Panc1 (cell line): ENCODE results near the gene VMAC. TPM values are rescaled to one million over a fixed set of nuclear protein-coding genes. Genes with fewer than 3 reads are reported as not detected.

ENCODE experiments used
- ATAC-seq: fragments of 200-7000 bp; cut with Tn5 transposase; 2 replicates; pipeline ENCODE4 v1.9.1; 2020; ENCODE audit warnings: mild to moderate bottlenecking, moderate library complexity
- BruUV-seq: library from RNA; stranded (reverse); fragments of 400-500 nt; replicated peaks from 2 replicates; lab custom pipeline; 2021; lab: Mats Ljungman, UMichigan
- CTCF ChIA-PET: fragments of 300-600 bp; sonication (Branson Sonifier 250); formaldehyde crosslinking; loops from one replicate; lab custom pipeline; 2022; ENCODE audit warnings: antibody characterized with exemption; lab: Charles Lee
- POLR2A ChIA-PET: fragments of 300-600 bp; sonication (Branson Sonifier 250); formaldehyde crosslinking; loops from one replicate; lab custom pipeline; 2022; ENCODE audit warnings: antibody characterized with exemption; lab: Charles Lee
- DNase-seq: peaks from one replicate; pipeline ENCODE4 v3.0.0-alpha.2; 2010; ENCODE audit warnings: low read depth, low spot score
- H3K27ac ChIP-seq: 2 replicates; pipeline ENCODE4 v1.5.1; 2011; ENCODE audit warnings: mild to moderate bottlenecking, low read length, inconsistent platforms
- H3K27me3 ChIP-seq: fragments of 200-500 bp; sonication (Bioruptor generic); 2 replicates; pipeline ENCODE4 v1.6.0; 2014; ENCODE audit warnings: low read length, inconsistent platforms; ENCODE audit not compliant: control insufficient read depth, insufficient read depth
- H3K36me3 ChIP-seq: fragments of 200-500 bp; sonication (Bioruptor generic); 2 replicates; pipeline ENCODE4 v1.5.1; 2014; ENCODE audit warnings: inconsistent platforms, mild to moderate bottlenecking, low read length, moderate library complexity; ENCODE audit not compliant: control insufficient read depth, insufficient read depth
- H3K4me1 ChIP-seq: 2 replicates; pipeline ENCODE4 v1.5.1; 2011; ENCODE audit warnings: inconsistent platforms, mild to moderate bottlenecking, low read length, moderate library complexity; ENCODE audit not compliant: control insufficient read depth, insufficient read depth
- H3K4me3 ChIP-seq, 2 experiments: 2 replicates each; pipeline ENCODE4 v1.5.1; 2011 to 2012; ENCODE audit warnings: low read depth in 2 of 2, low read length in 2 of 2, mild to moderate bottlenecking in 2 of 2, inconsistent platforms in 1 of 2, moderate library complexity in 1 of 2
- H3K9me3 ChIP-seq: fragments of 200-500 bp; sonication (Bioruptor generic); 2 replicates; pipeline ENCODE4 v1.5.1; 2014; ENCODE audit warnings: low read depth, mild to moderate bottlenecking, inconsistent platforms, low read length, moderate library complexity; ENCODE audit not compliant: control insufficient read depth, insufficient read depth
- POLR2AphosphoS5 ChIP-seq: IDR thresholded peaks from 2 replicates; pipeline ENCODE4 v1.6.1; 2012; ENCODE audit warnings: mild to moderate bottlenecking, low read depth, low read length, moderate library complexity
- REST ChIP-seq, 2 experiments: IDR thresholded peaks; 2 replicates each; pipeline ENCODE4 v1.6.1; 2011 to 2012; ENCODE audit warnings: low read depth in 2 of 2, control low read depth in 1 of 2, low read length in 1 of 2, mild to moderate bottlenecking in 1 of 2, moderate library complexity in 1 of 2; ENCODE audit not compliant: insufficient read depth in 1 of 2
- SIN3A ChIP-seq: IDR thresholded peaks from 2 replicates; pipeline ENCODE4 v1.6.1; 2012; ENCODE audit warnings: low read depth, mild to moderate bottlenecking, low read length, moderate library complexity, borderline replicate concordance; ENCODE audit not compliant: insufficient read depth
- TCF7L2 ChIP-seq: IDR thresholded peaks from 2 replicates; pipeline ENCODE4 v1.6.1; 2011; ENCODE audit warnings: mild to moderate bottlenecking, low read depth, low read length, inconsistent platforms
- in situ Hi-C: cut with HindIII; loops from 2 replicates; pipeline ENCODE4 v1.10.0; 2016; ENCODE audit warnings: low sequenced_read_pairs, low pct_unique_long_range_greater_than_20kb
- intact Hi-C: fragments of 100-400 bp; cut with micrococcal nuclease; formaldehyde crosslinking; loops from one replicate; pipeline ENCODE4 v1.10.0; 2022; ENCODE audit not compliant: unreplicated experiment
- total RNA-seq: library from RNA; stranded (reverse); gene quantifications from one replicate; pipeline ENCODE4 v1.2.1, GENCODE V29; 2021; ENCODE audit not compliant: unreplicated experiment
- TF ChIP-seq, protein P1 (sequence below): fragments of 450-650 bp; IDR thresholded peaks from 2 replicates; pipeline ENCODE4 v1.5.1; 2017; ENCODE audit warnings: mild to moderate bottlenecking

The VMAC gene
- total RNA-seq, 1 experiment from 2014 or later, result 5.2 TPM

- no peak for TF ChIP-seq SIN3A
- TF ChIP-seq REST (IDR thresholded peaks at IDR 0.05; ENCODE audit: insufficient read depth in 1 of 2, low read depth in 2 of 2, low read length in 1 of 2), result no peak
- TF ChIP-seq TCF7L2, result no peak
- TF ChIP-seq, protein P1, sequence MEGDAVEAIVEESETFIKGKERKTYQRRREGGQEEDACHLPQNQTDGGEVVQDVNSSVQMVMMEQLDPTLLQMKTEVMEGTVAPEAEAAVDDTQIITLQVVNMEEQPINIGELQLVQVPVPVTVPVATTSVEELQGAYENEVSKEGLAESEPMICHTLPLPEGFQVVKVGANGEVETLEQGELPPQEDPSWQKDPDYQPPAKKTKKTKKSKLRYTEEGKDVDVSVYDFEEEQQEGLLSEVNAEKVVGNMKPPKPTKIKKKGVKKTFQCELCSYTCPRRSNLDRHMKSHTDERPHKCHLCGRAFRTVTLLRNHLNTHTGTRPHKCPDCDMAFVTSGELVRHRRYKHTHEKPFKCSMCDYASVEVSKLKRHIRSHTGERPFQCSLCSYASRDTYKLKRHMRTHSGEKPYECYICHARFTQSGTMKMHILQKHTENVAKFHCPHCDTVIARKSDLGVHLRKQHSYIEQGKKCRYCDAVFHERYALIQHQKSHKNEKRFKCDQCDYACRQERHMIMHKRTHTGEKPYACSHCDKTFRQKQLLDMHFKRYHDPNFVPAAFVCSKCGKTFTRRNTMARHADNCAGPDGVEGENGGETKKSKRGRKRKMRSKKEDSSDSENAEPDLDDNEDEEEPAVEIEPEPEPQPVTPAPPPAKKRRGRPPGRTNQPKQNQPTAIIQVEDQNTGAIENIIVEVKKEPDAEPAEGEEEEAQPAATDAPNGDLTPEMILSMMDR, result no peak
- no peak for TF ChIP-seq POLR2AphosphoS5
- no TSS peak for BruUV-seq
- no peaks in the 10 kb centered on the region; the same call in 1 of the 2 replicates for H3K36me3 ChIP-seq
- H3K4me1 ChIP-seq, result no peaks in the 10 kb centered on the region; the same call in 1 of the 2 replicates
- H3K27ac ChIP-seq, result no peak overlapping the region
- ChIA-PET POLR2A (no interaction called here), CTCF (no interaction called here)
- intact Hi-C loops, result no loop called here
- no peaks in the 10 kb centered on the region for H3K27me3 ChIP-seq
- in situ Hi-C loops, result no loop called here
- H3K9me3 ChIP-seq, result no peaks in the 10 kb centered on the region
- no peak for ATAC-seq
- DNase-seq, result no peak
- H3K4me3 ChIP-seq, result no peak overlapping the region
These were observed 28.9 kb downstream of the VMAC start for GRCh38 chr19:5933391-5934068.

DNA sequence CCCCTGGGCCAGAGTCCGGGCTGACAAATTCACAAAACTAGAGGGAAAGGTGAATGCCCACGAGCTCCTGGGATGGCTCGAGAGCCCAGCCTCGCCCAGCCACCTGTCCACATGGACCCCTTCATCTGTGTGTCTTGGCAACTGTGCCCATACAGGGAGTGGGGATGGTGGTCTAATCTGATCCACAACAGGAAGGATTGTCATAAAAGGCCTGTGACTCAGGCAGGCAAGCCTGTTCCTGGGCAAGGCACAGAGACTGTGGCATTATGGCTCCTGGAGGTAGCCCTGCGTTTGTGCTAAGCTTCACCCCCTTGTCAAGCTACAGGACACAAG, 29.4 kb downstream of the VMAC start:
- ATAC-seq, result no peak
- in situ Hi-C loops, result no loop called here
- Histone ChIP-seq H3K9me3 (no peaks in the 10 kb centered on the region), H3K4me1 (no peaks in the 10 kb centered on the region; the same call in 1 of the 2 replicates), H3K27me3 (no peaks in the 10 kb centered on the region), H3K4me3 (no peak overlapping the region), H3K27ac (no peak overlapping the region), H3K36me3 (no peaks in the 10 kb centered on the region; the same call in 1 of the 2 replicates)
- ChIA-PET CTCF (no interaction called here), POLR2A (no interaction called here)
- TF ChIP-seq REST (IDR thresholded peaks at IDR 0.05; ENCODE audit: insufficient read depth in 1 of 2, low read depth in 2 of 2, low read length in 1 of 2) (no peak), POLR2AphosphoS5 (no peak)
- TF ChIP-seq, protein P1, result no peak
- BruUV-seq, result no TSS peak
- intact Hi-C loops, result no loop called here
- DNase-seq, result no peak
